Loucy (cell line): ENCODE results near the gene JARID2.

Source experiments
- H2AFZ ChIP-seq: fragments of 200-600 bp; sonication (generic); 2 replicates; pipeline ENCODE4 v1.6.0; 2016; ENCODE audit warnings: antibody characterized with exemption, mild to moderate bottlenecking, low read length, moderate library complexity
- H3F3A ChIP-seq: fragments of 200-600 bp; 2 replicates; pipeline ENCODE4 v1.6.0; 2016; ENCODE audit warnings: antibody characterized with exemption, low read depth, mild to moderate bottlenecking
- H3K27me3 ChIP-seq: fragments of 200-600 bp; sonication (generic); 2 replicates; pipeline ENCODE4 v1.6.1; 2014; ENCODE audit warnings: low read length, mild to moderate bottlenecking; ENCODE audit not compliant: insufficient read depth, poor library complexity, severe bottlenecking
- H3K36me3 ChIP-seq: fragments of 200-600 bp; sonication (generic); 2 replicates; pipeline ENCODE4 v1.6.1; 2016; ENCODE audit warnings: low read length; ENCODE audit not compliant: insufficient read depth
- H3K4me1 ChIP-seq: fragments of 200-600 bp; sonication (generic); 2 replicates; pipeline ENCODE4 v1.5.1; 2014; ENCODE audit warnings: low read length, mild to moderate bottlenecking; ENCODE audit not compliant: insufficient read depth, poor library complexity, severe bottlenecking
- H3K4me2 ChIP-seq: fragments of 200-600 bp; sonication (generic); 2 replicates; pipeline ENCODE4 v1.6.0; 2014; ENCODE audit warnings: antibody characterized with exemption, low read length, low read depth, mild to moderate bottlenecking; ENCODE audit not compliant: poor library complexity, severe bottlenecking
- H3K4me3 ChIP-seq: fragments of 200-600 bp; sonication (generic); 2 replicates; pipeline ENCODE4 v1.5.1; 2014; ENCODE audit warnings: low read length, mild to moderate bottlenecking, mixed read lengths; ENCODE audit not compliant: poor library complexity, severe bottlenecking
- H3K79me2 ChIP-seq: fragments of 200-600 bp; sonication (generic); 2 replicates; pipeline ENCODE4 v1.6.1; 2014; ENCODE audit warnings: low read length; ENCODE audit not compliant: insufficient read depth
- H3K9ac ChIP-seq: fragments of 200-600 bp; sonication (generic); 2 replicates; pipeline ENCODE4 v1.6.0; 2014; ENCODE audit warnings: mild to moderate bottlenecking, low read depth, low read length, moderate library complexity; ENCODE audit not compliant: poor library complexity, severe bottlenecking
- H3K9me2 ChIP-seq: fragments of 200-600 bp; sonication (generic); replicated peaks from 2 replicates; pipeline ENCODE4 v1.6.1; 2016; ENCODE audit warnings: low read depth, low read length, mixed read lengths
- H3K9me3 ChIP-seq: fragments of 200-600 bp; sonication (generic); 2 replicates; pipeline ENCODE4 v1.6.1; 2014; ENCODE audit warnings: mild to moderate bottlenecking, antibody characterized with exemption, low read length, low read depth; ENCODE audit not compliant: insufficient read depth
- H4K20me1 ChIP-seq: fragments of 200-600 bp; sonication (generic); 2 replicates; pipeline ENCODE4 v1.6.0; 2014; ENCODE audit warnings: antibody characterized with exemption, low read length, mild to moderate bottlenecking; ENCODE audit not compliant: insufficient read depth, poor library complexity, severe bottlenecking
- CTCF ChIP-seq: fragments of 200-600 bp; sonication (generic); conservative IDR thresholded peaks from 2 replicates; pipeline ENCODE4 v1.5.1; 2014; ENCODE audit warnings: mild to moderate bottlenecking, antibody characterized with exemption, low read length
- EZH2phosphoT487 ChIP-seq: fragments of 200-600 bp; IDR thresholded peaks from 2 replicates; pipeline ENCODE4 v1.6.1; 2018; ENCODE audit warnings: antibody characterized with exemption, mild to moderate bottlenecking, moderate library complexity, borderline replicate concordance

Gene JARID2

GRCh38 chr6:15487262-15487661 is 241.4 kb downstream of the JARID2 start:
- Histone ChIP-seq H3K4me2 (no peak overlapping the region), H4K20me1 (peaks cover 84% of the 10 kb centered on the region), H3K79me2 (peaks cover 97% of the 10 kb centered on the region), H3K9me2 (no peaks in the 10 kb centered on the region), H3K27me3 (no peaks in the 10 kb centered on the region), H3F3A (peaks cover 10% of the 10 kb centered on the region; the same call in 1 of the 2 replicates), H3K36me3 (peaks cover 93% of the 10 kb centered on the region), H3K4me1 (peaks cover 31% of the 10 kb centered on the region), H3K9me3 (no peaks in the 10 kb centered on the region), H3K4me3 (no peak overlapping the region), H2AFZ (no peak overlapping the region), H3K9ac (no peak overlapping the region)
- TF ChIP-seq CTCF, result no peak
- TF ChIP-seq EZH2phosphoT487, result no peak

- Histone ChIP-seq H3K9me2 (no peaks in the 10 kb centered on the region), H4K20me1 (peaks cover 82% of the 10 kb centered on the region), H3K4me3 (no peak overlapping the region), H3K79me2 (peaks cover 96% of the 10 kb centered on the region), H3K27me3 (no peaks in the 10 kb centered on the region), H3K36me3 (peaks cover 93% of the 10 kb centered on the region), H3K9ac (no peak overlapping the region), H3K4me2 (no peak overlapping the region), H3K4me1 (peaks cover 21% of the 10 kb centered on the region), H2AFZ (no peak overlapping the region), H3F3A (peaks cover 10% of the 10 kb centered on the region; the same call in 1 of the 2 replicates), H3K9me3 (no peaks in the 10 kb centered on the region)
- no peak for TF ChIP-seq CTCF
Observed at GRCh38 chr6:15489261-15489962, 243.5 kb downstream of the JARID2 start.

- Histone ChIP-seq H4K20me1 (peaks cover 81% of the 10 kb centered on the region), H3K4me3 (no peak overlapping the region), H3K9ac (no peak overlapping the region), H3K4me1 (peaks cover 19% of the 10 kb centered on the region), H3K9me3 (no peaks in the 10 kb centered on the region), H3K4me2 (no peak overlapping the region), H2AFZ (no peak overlapping the region), H3F3A (peaks cover 10% of the 10 kb centered on the region; the same call in 1 of the 2 replicates), H3K36me3 (peaks cover 97% of the 10 kb centered on the region), H3K79me2 (peaks cover 96% of the 10 kb centered on the region), H3K9me2 (no peaks in the 10 kb centered on the region), H3K27me3 (no peaks in the 10 kb centered on the region)
- TF ChIP-seq CTCF (no peak), EZH2phosphoT487 (no peak)
Observed at GRCh38 chr6:15490242-15491100, 244.6 kb downstream of the JARID2 start.
